K562 (cell line): ENCODE measurements around the gene BICC1. TPM values are rescaled to one million over a fixed set of nuclear protein-coding genes. Genes with fewer than 3 reads are reported as not detected.

Experiments used
- ATAC-seq: fragments of 200-7000 bp; cut with Tn5 transposase; 3 replicates; pipeline ENCODE4 v1.9.1; 2020; ENCODE audit warnings: moderate library complexity
- BruUV-seq: library from RNA; stranded (reverse); fragments of 400-500 nt; replicated peaks from 2 replicates; lab custom pipeline; 2021; lab: Mats Ljungman, UMichigan
- CTCF ChIA-PET: fragments of 300-600 bp; formaldehyde crosslinking; extraction: SDS; loops from one replicate; lab custom pipeline; 2021; ENCODE audit warnings: low intra/inter-chr PET ratio; lab: Yijun Ruan, JAX
- POLR2A ChIA-PET: fragments of 300-600, 350-650 bp; sonication (Branson Sonifier 250); formaldehyde crosslinking; extraction: SDS; loops from one replicate; lab custom pipeline; 2021; ENCODE audit warnings: antibody characterized with exemption, inconsistent platforms; lab: Yijun Ruan, JAX
- DNase-seq, 4 experiments: peaks; one replicate each; pipeline versions ENCODE4 v3.0.0 to v3.0.0-alpha.2; 2011 to 2018; ENCODE audit warnings: low spot score in 3 of 4, mixed read lengths in 3 of 4; ENCODE audit errors: extremely low read depth in 1 of 4
- FAIRE-seq: peaks from 2 replicates; lab custom pipeline; 2011; peaks lifted over from hg19 to GRCh38; lab: Jason Lieb, UNC
- H2AFZ ChIP-seq: 2 replicates; pipeline ENCODE4 v1.6.0; 2011; ENCODE audit warnings: low read depth, low read length, control low read depth, inconsistent platforms
- H3K27ac ChIP-seq: fragments of 200-600 bp; 3 replicates; pipeline ENCODE4 v1.8.0; 2011; ENCODE audit warnings: low read depth, mild to moderate bottlenecking, control low read depth, inconsistent platforms, low read length, moderate library complexity, mixed read lengths; ENCODE audit errors: extremely low read depth
- H3K27me3 ChIP-seq, 2 experiments: fragments of 300-600 bp in 1 of 2; 2 replicates in 1 of 2; 3 replicates in 1 of 2; pipeline versions ENCODE4 v1.6.0 to v1.8.0; 2011; ENCODE audit warnings: inconsistent platforms in 2 of 2, low read length in 2 of 2, mild to moderate bottlenecking in 1 of 2, mixed read lengths in 1 of 2, moderate library complexity in 1 of 2; ENCODE audit not compliant: control insufficient read depth in 2 of 2, insufficient read depth in 2 of 2
- H3K36me3 ChIP-seq: fragments of 300-600 bp; 3 replicates; pipeline ENCODE4 v1.8.0; 2011; ENCODE audit warnings: mild to moderate bottlenecking, low read length, inconsistent platforms; ENCODE audit not compliant: control insufficient read depth, insufficient read depth
- H3K4me1 ChIP-seq, 2 experiments: fragments of 200-600 bp in 1 of 2; replicated peaks in 1 of 2; 2 replicates in 1 of 2; 3 replicates in 1 of 2; pipeline versions ENCODE4 v1.5.1 to v1.8.0; 2011; ENCODE audit warnings: inconsistent platforms in 2 of 2, low read length in 2 of 2, mild to moderate bottlenecking in 1 of 2, mixed read lengths in 1 of 2, moderate library complexity in 1 of 2; ENCODE audit not compliant: control insufficient read depth in 2 of 2, insufficient read depth in 2 of 2
- H3K4me2 ChIP-seq: 2 replicates; pipeline ENCODE4 v1.6.1; 2011; ENCODE audit warnings: low read length, control low read depth, inconsistent platforms, mixed read lengths; ENCODE audit not compliant: insufficient read depth
- H3K4me3 ChIP-seq: fragments of 200-600 bp; sonication (generic), shearing (Covaris generic); 2 replicates; pipeline ENCODE4 v1.5.1; 2016; ENCODE audit warnings: control low read depth, inconsistent platforms
- H3K79me2 ChIP-seq: fragments of 200-600 bp; 3 replicates; pipeline ENCODE4 v1.8.0; 2011; ENCODE audit warnings: low read length, inconsistent platforms; ENCODE audit not compliant: control insufficient read depth, insufficient read depth
- H3K9ac ChIP-seq, 2 experiments: 2 replicates each; pipeline versions ENCODE4 v1.6.0 to v1.6.1; 2011; ENCODE audit warnings: low read depth in 2 of 2, low read length in 2 of 2, control low read depth in 1 of 2, inconsistent platforms in 1 of 2, mild to moderate bottlenecking in 1 of 2, mixed read lengths in 1 of 2; ENCODE audit not compliant: insufficient read depth in 1 of 2
- H3K9me1 ChIP-seq: one replicate; pipeline ENCODE4 v1.6.0; 2011; ENCODE audit warnings: inconsistent platforms, mild to moderate bottlenecking, low read length, moderate library complexity; ENCODE audit not compliant: control insufficient read depth, insufficient read depth
- H3K9me3 ChIP-seq: replicated peaks from 2 replicates; pipeline ENCODE4 v1.5.1; 2011; ENCODE audit warnings: low read depth, low read length, inconsistent platforms; ENCODE audit not compliant: control insufficient read depth, insufficient read depth
- H4K20me1 ChIP-seq: replicated peaks from 2 replicates; pipeline ENCODE4 v1.6.1; 2011; ENCODE audit warnings: low read length, inconsistent platforms, mixed read lengths; ENCODE audit not compliant: control insufficient read depth, insufficient read depth
- GATAD2A ChIP-seq: fragments of 450-650 bp; IDR thresholded peaks from 2 replicates; pipeline ENCODE4 v1.6.1; 2017
- MCM3 ChIP-seq: fragments of 450-650 bp; IDR thresholded peaks from 2 replicates; pipeline ENCODE4 v1.6.1; 2016
- SETDB1 ChIP-seq: IDR thresholded peaks from one replicate; pipeline ENCODE4 v1.6.1; 2012; ENCODE audit warnings: low read length, control low read depth, inconsistent platforms
- ZBED1 ChIP-seq: IDR thresholded peaks from 2 replicates; pipeline ENCODE4 v1.6.1; 2014
- ZNF551 ChIP-seq: fragments of 250-450 bp; sonication (Bioruptor Pico); IDR thresholded peaks from 2 replicates; pipeline ENCODE4 v1.5.0; 2021; ENCODE audit warnings: mild to moderate bottlenecking, moderate library complexity
- ZNF707 ChIP-seq: fragments of 250-450 bp; sonication (Bioruptor Pico); conservative IDR thresholded peaks from 2 replicates; pipeline ENCODE4 v1.8.0; 2022; ENCODE audit warnings: inconsistent platforms, mild to moderate bottlenecking, moderate library complexity
- WGBS: fragments of 100-300 bp; shearing (Covaris generic); methylation state at CpG from one replicate; pipeline ENCODE4 v1.1.6; 2016; ENCODE audit warnings: low coverage, mixed read lengths; ENCODE audit not compliant: insufficient coverage; ENCODE audit errors: missing lambda C conversion rate; 5-methylcytosine and 5-hydroxymethylcytosine counted together
- in situ Hi-C: fragments of 300-500 bp; cut with MboI; formaldehyde crosslinking; loops from 4 replicates; pipeline ENCODE4 v1.15.0; 2018; ENCODE audit warnings: inconsistent platforms, mixed read lengths
- intact Hi-C: fragments of 100-400 bp; cut with micrococcal nuclease; formaldehyde crosslinking; loops from 2 replicates; pipeline ENCODE4 v1.14.2; 2022
- polyA plus RNA-seq, 8 experiments: library from polyadenylated mRNA; depleted of rRNA in 4 of 8; stranded (reverse) in 5 of 8; unstranded in 3 of 8; fragments of >200 nt; fragmentation: Nextera tagmentation in 2 of 8; fragmentation: Illumina TruSeq in 1 of 8; extraction: Ambion mirVana in 2 of 8; extraction: Trizol in 1 of 8; gene quantifications; 2 replicates each; pipeline versions ENCODE4 v1.2.1 to v1.2.3, GENCODE V29; 2011 to 2014; ENCODE audit warnings: inconsistent platforms in 1 of 8, missing spikeins in 1 of 8
- total RNA-seq, 7 experiments: library from RNA; depleted of rRNA in 6 of 7; stranded (reverse); fragments of >200 nt in 6 of 7; fragmentation: Illumina TruSeq in 2 of 7; extraction: Trizol in 2 of 7; gene quantifications; 2 replicates each; pipeline versions ENCODE4 v1.2.1 to v1.2.3, GENCODE V29; 2011 to 2021; ENCODE audit warnings: low replicate concordance in 1 of 7
- TF ChIP-seq, protein P1 (sequence below): IDR thresholded peaks from 3 replicates; pipeline ENCODE4 v1.6.1; 2011; ENCODE audit warnings: borderline replicate concordance, mild to moderate bottlenecking; ENCODE audit not compliant: insufficient read length, insufficient read depth

The BICC1 gene
- total and polyA plus RNA-seq, 9 of the 15 experiments (the other 6 are each of a cell fraction or from before 2014, with no cell fraction given), result not detected

- Histone ChIP-seq H3K4me3 (no peak overlapping the region), H3K27me3 (no peaks in the 10 kb centered on the region), H3K27ac (no peak overlapping the region), H3K4me2 (no peak overlapping the region), H3K4me1 (no peaks in the 10 kb centered on the region), H3K9me3 (no peaks in the 10 kb centered on the region; the same call in 1 of the 2 replicates), H2AFZ (no peak overlapping the region), H3K9me1 (no peaks in the 10 kb centered on the region), H4K20me1 (no peaks in the 10 kb centered on the region), H3K79me2 (no peaks in the 10 kb centered on the region), H3K36me3 (no peaks in the 10 kb centered on the region), H3K9ac (no peak overlapping the region)
- no TSS peak for BruUV-seq
- WGBS, result 0% methylated on average over 2 of the region's 2 CpGs
- ATAC-seq (no peak), FAIRE-seq (no peak), DNase-seq (no peak)
- in situ Hi-C loops, result no loop called here
- TF ChIP-seq MCM3 (no peak), ZNF551 (CRISPR knock-in tag) (no peak), SETDB1 (no peak), GATAD2A (no peak), ZBED1 (no peak), ZNF707 (CRISPR knock-in tag) (no peak)
- TF ChIP-seq, protein P1, sequence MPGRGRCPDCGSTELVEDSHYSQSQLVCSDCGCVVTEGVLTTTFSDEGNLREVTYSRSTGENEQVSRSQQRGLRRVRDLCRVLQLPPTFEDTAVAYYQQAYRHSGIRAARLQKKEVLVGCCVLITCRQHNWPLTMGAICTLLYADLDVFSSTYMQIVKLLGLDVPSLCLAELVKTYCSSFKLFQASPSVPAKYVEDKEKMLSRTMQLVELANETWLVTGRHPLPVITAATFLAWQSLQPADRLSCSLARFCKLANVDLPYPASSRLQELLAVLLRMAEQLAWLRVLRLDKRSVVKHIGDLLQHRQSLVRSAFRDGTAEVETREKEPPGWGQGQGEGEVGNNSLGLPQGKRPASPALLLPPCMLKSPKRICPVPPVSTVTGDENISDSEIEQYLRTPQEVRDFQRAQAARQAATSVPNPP, result no peak
- CTCF ChIA-PET, result no interaction called here
- intact Hi-C loops, result no loop called here
- POLR2A ChIA-PET, result no interaction called here
Observed at GRCh38 chr10:58585435-58585834, 72.8 kb downstream of the BICC1 start.
